ENCODE data around the gene TBC1D17.

- TF ChIP-seq CTCF (IDR thresholded peaks at IDR 0.05 in 2 of 3, conservative IDR thresholded peaks at IDR 0.05 in 1 of 3; ENCODE audit: control insufficient read depth in 2 of 3, extremely low read depth in 1 of 3, insufficient read depth in 1 of 3, low read depth in 3 of 3, low read length in 3 of 3): no peak
- no peak for TF ChIP-seq GABPA (IDR thresholded peaks at IDR 0.05; ENCODE audit: low read depth)
- no peak for TF ChIP-seq POLR2A (IDR thresholded peaks at IDR 0.05; ENCODE audit: low read depth, low read length)
- TF ChIP-seq TCF12 (IDR thresholded peaks at IDR 0.05; ENCODE audit: low read depth, low read length): no peak
- no peak for TF ChIP-seq POLR2AphosphoS5 (IDR thresholded peaks at IDR 0.05; ENCODE audit: low read length)
- no peak for TF ChIP-seq RFX5 (IDR thresholded peaks at IDR 0.05; ENCODE audit: low read depth, low read length)
- TF ChIP-seq TCF7 (IDR thresholded peaks at IDR 0.05; ENCODE audit: borderline replicate concordance): no peak
- no peak for TF ChIP-seq DPF2 (IDR thresholded peaks at IDR 0.05)
- TF ChIP-seq TAF1 (IDR thresholded peaks at IDR 0.05; ENCODE audit: borderline replicate concordance, low read depth, low read length): no peak
Measured at GRCh38 chr19:49873834-49874233, 3.7 kb upstream of the TBC1D17 start.
